GM12892 (cell line): ENCODE data around the gene RBPMS2.

Source experiments
- DNase-seq: peaks from one replicate; pipeline ENCODE4 v3.0.0; 2011; ENCODE audit not compliant: insufficient read length
- FAIRE-seq: peaks from 2 replicates; lab custom pipeline; 2011; peaks lifted over from hg19 to GRCh38; lab: Jason Lieb, UNC
- POLR2A ChIP-seq: IDR thresholded peaks from 2 replicates; pipeline ENCODE4 v1.6.1; 2011; ENCODE audit warnings: low read depth, low read length, control low read depth
- POLR2AphosphoS5 ChIP-seq: IDR thresholded peaks from 2 replicates; pipeline ENCODE4 v1.6.1; 2011; ENCODE audit warnings: low read depth, low read length, control low read depth
- TAF1 ChIP-seq: IDR thresholded peaks from 2 replicates; pipeline ENCODE4 v1.6.1; 2011; ENCODE audit warnings: low read depth, mild to moderate bottlenecking, control low read depth, low read length, borderline replicate concordance

Gene RBPMS2

DNA sequence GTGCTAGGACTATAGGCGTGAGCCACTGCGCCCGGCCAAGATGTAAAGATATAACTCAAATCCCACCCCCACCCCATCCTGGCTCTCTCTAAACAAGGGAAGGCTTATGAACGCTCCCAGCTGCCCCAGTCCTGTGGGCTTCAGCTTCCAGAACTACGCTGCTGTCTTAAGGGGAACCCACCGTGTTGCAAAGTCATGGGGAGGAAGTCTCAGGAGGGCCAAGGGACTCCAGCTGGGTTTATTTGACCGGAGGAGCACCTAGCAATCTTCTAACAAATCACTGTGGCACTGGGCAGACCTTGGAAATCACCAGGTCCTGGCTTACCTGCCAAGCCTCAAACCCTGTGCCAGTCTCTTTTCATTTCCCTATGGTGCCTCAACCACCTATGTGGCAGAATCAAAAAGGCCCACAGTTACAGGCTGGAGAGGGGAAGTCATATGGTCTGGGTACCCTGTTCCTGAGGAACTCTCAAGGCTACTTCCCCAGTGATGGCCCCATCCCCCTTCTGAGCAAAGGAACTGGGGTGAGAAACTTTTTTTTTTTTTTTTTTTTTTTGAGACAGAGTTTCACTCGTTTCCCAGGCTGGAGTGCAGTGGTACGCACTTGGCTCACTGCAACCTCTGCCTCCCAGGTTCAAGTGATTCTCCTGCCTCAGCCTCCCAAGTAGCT is 83.4 kb downstream of the RBPMS2 start:
- FAIRE-seq: no peak
- TF ChIP-seq POLR2AphosphoS5 (no peak), POLR2A (no peak), TAF1 (no peak)
- no peak for DNase-seq

DNA sequence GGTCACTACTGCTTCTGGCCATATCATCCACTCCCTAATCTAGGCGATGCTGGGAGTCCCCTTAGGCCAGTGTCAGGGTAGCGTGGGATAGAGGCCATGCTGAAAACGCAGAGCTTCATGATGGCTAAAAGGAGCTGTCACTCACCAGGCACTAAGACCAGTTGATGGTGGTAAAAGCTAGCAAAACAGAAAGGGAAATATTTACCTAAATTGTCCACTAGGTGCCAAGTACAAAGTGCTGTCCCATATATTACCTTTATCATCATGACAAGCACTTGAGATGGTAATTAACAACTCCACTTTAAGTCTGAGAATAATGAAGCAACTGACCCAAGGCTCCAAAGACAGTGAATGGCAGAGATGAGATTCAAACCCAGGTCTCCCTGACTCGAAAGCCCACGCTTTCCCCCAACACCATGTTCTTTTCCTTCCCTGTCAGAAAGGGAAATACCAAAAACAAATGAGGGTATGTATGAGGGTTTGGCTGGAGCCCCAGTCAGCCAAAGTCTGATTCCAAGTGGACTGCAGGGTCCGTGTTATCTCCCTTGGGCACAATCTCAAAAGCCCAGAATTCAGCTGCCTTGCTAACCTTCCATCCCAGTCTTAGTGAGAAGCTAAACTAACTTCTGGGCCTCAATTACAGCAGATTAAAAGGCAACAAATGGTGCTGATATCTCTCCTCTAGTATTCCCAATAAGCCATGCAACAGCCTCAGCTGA is 84.7 kb downstream of the RBPMS2 start:
- no peak for DNase-seq
- no peak for TF ChIP-seq POLR2AphosphoS5
- no peak for TF ChIP-seq TAF1
- TF ChIP-seq POLR2A: no peak
- no peak for FAIRE-seq

DNA sequence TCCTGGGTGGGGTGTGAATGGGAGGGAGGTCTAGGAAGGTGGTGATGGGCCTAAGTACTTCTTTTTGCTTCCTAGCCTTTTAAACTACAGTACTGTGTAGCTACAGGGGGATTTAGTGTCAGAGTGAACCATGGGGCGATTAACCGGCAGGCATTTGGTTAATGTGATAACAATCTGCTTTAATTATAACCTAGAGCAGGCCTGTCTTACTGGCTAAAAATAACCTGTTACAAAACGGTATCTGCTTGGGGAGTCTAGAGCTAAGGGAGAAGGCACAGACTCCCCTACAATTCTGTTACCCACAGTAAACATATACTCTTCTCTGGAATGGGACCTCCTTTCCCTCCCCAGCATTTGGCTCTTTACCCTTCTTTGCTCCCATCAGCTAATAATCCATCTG is 85.4 kb downstream of the RBPMS2 start:
- DNase-seq (no peak), FAIRE-seq (no peak)
- TF ChIP-seq TAF1 (no peak), POLR2AphosphoS5 (no peak), POLR2A (no peak)
